MM.1S (cell line): ENCODE measurements around the gene FRMD1.

Experiments
- DNase-seq: peaks from one replicate; pipeline ENCODE4 v3.0.0-alpha.2; 2015
- H2AFZ ChIP-seq: fragments of 300-600 bp; sonication (generic); 2 replicates; pipeline ENCODE4 v1.6.0; 2016; ENCODE audit warnings: antibody characterized with exemption, low read length
- H3F3A ChIP-seq: fragments of 300-600 bp; sonication (generic); 2 replicates; pipeline ENCODE4 v1.6.1; 2016; ENCODE audit warnings: mild to moderate bottlenecking, antibody characterized with exemption, low read length, moderate library complexity, mixed read lengths; ENCODE audit not compliant: insufficient read depth
- H3K27ac ChIP-seq: fragments of 300-600 bp; sonication (generic); 2 replicates; pipeline ENCODE4 v1.5.1; 2016; ENCODE audit warnings: mild to moderate bottlenecking, low read length
- H3K27me3 ChIP-seq: fragments of 300-600 bp; sonication (generic); replicated peaks from 2 replicates; pipeline ENCODE4 v1.6.0; 2016; ENCODE audit warnings: low read length; ENCODE audit not compliant: insufficient read depth
- H3K36me3 ChIP-seq: fragments of 300-600 bp; sonication (generic); replicated peaks from 2 replicates; pipeline ENCODE4 v1.6.1; 2016; ENCODE audit warnings: mild to moderate bottlenecking, low read length, mixed read lengths; ENCODE audit not compliant: insufficient read depth
- H3K4me1 ChIP-seq: fragments of 300-600 bp; sonication (generic); 2 replicates; pipeline ENCODE4 v1.6.1; 2016; ENCODE audit warnings: low read length, mixed read lengths
- H3K4me2 ChIP-seq: fragments of 300-600 bp; sonication (generic); 2 replicates; pipeline ENCODE4 v1.6.0; 2016; ENCODE audit warnings: low read depth, low read length
- H3K4me3 ChIP-seq: fragments of 300-600 bp; sonication (generic); 2 replicates; pipeline ENCODE4 v1.5.1; 2016; ENCODE audit warnings: low read length, mixed read lengths
- H3K79me2 ChIP-seq: fragments of 300-600 bp; sonication (generic); 2 replicates; pipeline ENCODE4 v1.6.1; 2016; ENCODE audit warnings: mixed run types, low read length, mixed read lengths
- H3K9ac ChIP-seq: fragments of 300-600 bp; sonication (generic); 2 replicates; pipeline ENCODE4 v1.6.1; 2016; ENCODE audit warnings: low read length, mixed read lengths
- H3K9me2 ChIP-seq: fragments of 300-600 bp; sonication (generic); replicated peaks from 2 replicates; pipeline ENCODE4 v1.6.1; 2016; ENCODE audit warnings: mild to moderate bottlenecking, low read length, mixed read lengths; ENCODE audit not compliant: insufficient read depth
- H3K9me3 ChIP-seq: fragments of 300-600 bp; sonication (generic); replicated peaks from 2 replicates; pipeline ENCODE4 v1.6.1; 2016; ENCODE audit warnings: mild to moderate bottlenecking, low read length, mixed read lengths; ENCODE audit not compliant: insufficient read depth
- H4K20me1 ChIP-seq: fragments of 300-600 bp; sonication (generic); 2 replicates; pipeline ENCODE4 v1.6.1; 2016; ENCODE audit warnings: mild to moderate bottlenecking, low read length, moderate library complexity, mixed read lengths; ENCODE audit not compliant: insufficient read depth
- CTCF ChIP-seq: fragments of 300-600 bp; sonication (generic); IDR thresholded peaks from 2 replicates; pipeline ENCODE4 v1.5.1; 2016; ENCODE audit warnings: antibody characterized with exemption, low read length, mixed read lengths
- EZH2 ChIP-seq: fragments of 300-600 bp; sonication (generic); optimal IDR thresholded peaks from 2 replicates; pipeline ENCODE3; 2017; ENCODE audit warnings: low read depth, mild to moderate bottlenecking, antibody characterized with exemption, low read length, mixed read lengths
- EZH2phosphoT487 ChIP-seq: fragments of 300-600 bp; sonication (generic); IDR thresholded peaks from 2 replicates; pipeline ENCODE4 v1.6.1; 2018; ENCODE audit warnings: antibody characterized with exemption, low read length

The FRMD1 gene

DNA sequence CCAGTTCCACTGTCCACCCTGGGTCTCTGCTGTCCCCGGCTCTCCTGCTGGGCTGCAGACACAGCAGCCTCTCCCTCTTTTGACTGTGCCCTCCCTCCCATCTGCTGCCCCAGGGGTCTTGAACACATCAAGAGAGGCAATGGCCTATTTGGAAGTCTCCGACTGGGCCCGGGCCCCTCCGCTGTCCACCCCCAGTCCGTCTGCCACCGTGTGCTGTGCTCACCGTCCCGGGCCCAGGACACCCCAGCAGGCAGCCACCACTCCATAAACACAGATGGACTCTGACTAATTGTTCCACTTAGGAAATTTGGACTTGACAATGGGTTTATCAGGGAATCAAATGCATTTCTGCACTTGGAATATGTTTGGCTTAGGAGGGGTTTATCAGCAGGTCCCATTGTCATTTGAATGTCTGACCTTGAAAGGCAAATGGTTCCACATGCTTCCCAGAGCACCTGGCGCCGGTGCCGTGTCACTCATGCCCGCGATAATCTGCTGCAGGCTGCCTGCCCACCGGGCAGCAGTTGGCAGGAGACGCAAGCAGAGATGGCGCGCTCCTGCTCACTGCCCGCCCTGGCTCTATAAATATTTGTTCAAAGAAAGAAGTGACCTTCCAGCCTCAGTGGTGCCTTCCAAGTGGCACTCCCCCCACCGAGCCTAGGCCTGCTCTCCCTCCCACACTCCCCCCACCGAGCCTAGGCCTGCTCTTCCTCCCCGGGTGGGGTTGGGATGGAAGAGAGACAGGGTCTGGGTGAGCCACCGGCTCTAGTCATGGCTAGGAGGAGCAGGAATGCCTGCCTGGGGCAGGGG, 18.8 kb upstream of the FRMD1 start:
- Histone ChIP-seq H4K20me1 (no peaks in the 10 kb centered on the region), H3K4me1 (no peaks in the 10 kb centered on the region), H3K36me3 (no peaks in the 10 kb centered on the region), H3K9me2 (no peaks in the 10 kb centered on the region), H3K4me3 (no peak overlapping the region), H3K79me2 (no peaks in the 10 kb centered on the region), H3K9ac (no peak overlapping the region), H3K27me3 (0 out of 2 replicates have a peak, but pooled peaks cover 3% of the 10 kb centered on the region), H3F3A (no peaks in the 10 kb centered on the region), H3K9me3 (no peaks in the 10 kb centered on the region), H3K4me2 (no peak overlapping the region), H3K27ac (no peak overlapping the region), H2AFZ (no peak overlapping the region)
- TF ChIP-seq EZH2 (no peak), CTCF (no peak), EZH2phosphoT487 (no peak)
- DNase-seq: no peak

DNA sequence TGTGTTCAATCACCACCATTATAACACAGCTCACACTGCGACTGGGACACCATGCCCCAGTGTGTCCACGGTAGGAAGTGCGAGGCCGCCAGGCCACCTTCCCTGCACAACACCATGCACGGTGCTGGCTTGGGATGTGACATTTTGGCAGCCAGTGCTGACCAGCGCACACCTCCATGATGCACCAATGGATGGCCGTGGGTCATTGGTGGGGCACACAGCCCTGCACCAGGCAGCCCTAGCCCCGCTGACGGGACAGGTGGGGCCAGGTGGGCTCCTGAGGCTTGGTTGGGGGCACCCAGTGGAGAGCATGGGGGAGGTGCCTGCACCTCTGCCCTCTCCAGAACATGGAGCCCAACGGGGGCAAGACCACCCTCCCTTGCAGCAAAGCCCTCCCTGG, 18.2 kb upstream of the FRMD1 start:
- Histone ChIP-seq H3K4me3 (no peak overlapping the region), H4K20me1 (no peaks in the 10 kb centered on the region), H3K9me2 (no peaks in the 10 kb centered on the region), H2AFZ (no peak overlapping the region), H3K4me1 (no peaks in the 10 kb centered on the region), H3K9me3 (no peaks in the 10 kb centered on the region), H3K36me3 (no peaks in the 10 kb centered on the region), H3K27me3 (0 out of 2 replicates have a peak, but pooled peaks cover 1% of the 10 kb centered on the region), H3K79me2 (no peaks in the 10 kb centered on the region), H3K9ac (no peak overlapping the region), H3K27ac (no peak overlapping the region), H3F3A (no peaks in the 10 kb centered on the region), H3K4me2 (no peak overlapping the region)
- TF ChIP-seq EZH2: no peak
- no peak for TF ChIP-seq EZH2phosphoT487
- TF ChIP-seq CTCF: no peak
- DNase-seq: no peak

- Histone ChIP-seq H3F3A (no peaks in the 10 kb centered on the region), H3K4me2 (no peak overlapping the region), H3K36me3 (no peaks in the 10 kb centered on the region), H3K79me2 (no peaks in the 10 kb centered on the region), H3K4me1 (no peaks in the 10 kb centered on the region), H3K9ac (no peak overlapping the region), H3K27me3 (no peaks in the 10 kb centered on the region), H3K9me3 (no peaks in the 10 kb centered on the region), H3K4me3 (no peak overlapping the region), H3K9me2 (no peaks in the 10 kb centered on the region), H2AFZ (no peak overlapping the region), H4K20me1 (no peaks in the 10 kb centered on the region), H3K27ac (no peak overlapping the region)
- TF ChIP-seq EZH2 (no peak), CTCF (no peak), EZH2phosphoT487 (no peak)
- DNase-seq: no peak
Measured at GRCh38 chr6:168096271-168096764, 17.3 kb upstream of the FRMD1 start.
